Activated naive CD8-positive, alpha-beta T cell (primary cell): Measurements from ENCODE around the gene UQCRHL.

Experiments used
- H3K27ac Mint-ChIP-seq: one replicate; pipeline ENCODE4 v1.8.0; 2021; ENCODE audit warnings: mixed read lengths
- H3K27me3 Mint-ChIP-seq: one replicate; pipeline ENCODE4 v1.8.0; 2021; ENCODE audit warnings: mixed read lengths
- H3K36me3 Mint-ChIP-seq: one replicate; pipeline ENCODE4 v1.8.0; 2021; ENCODE audit warnings: mixed read lengths
- H3K4me1 Mint-ChIP-seq: one replicate; pipeline ENCODE4 v1.8.0; 2021; ENCODE audit warnings: low read depth, mixed read lengths
- H3K4me3 Mint-ChIP-seq: one replicate; pipeline ENCODE4 v1.8.0; 2021; ENCODE audit warnings: mild to moderate bottlenecking, mixed read lengths
- H3K9me3 Mint-ChIP-seq: one replicate; pipeline ENCODE4 v1.8.0; 2021; ENCODE audit warnings: low read depth, mixed read lengths

Gene UQCRHL

DNA sequence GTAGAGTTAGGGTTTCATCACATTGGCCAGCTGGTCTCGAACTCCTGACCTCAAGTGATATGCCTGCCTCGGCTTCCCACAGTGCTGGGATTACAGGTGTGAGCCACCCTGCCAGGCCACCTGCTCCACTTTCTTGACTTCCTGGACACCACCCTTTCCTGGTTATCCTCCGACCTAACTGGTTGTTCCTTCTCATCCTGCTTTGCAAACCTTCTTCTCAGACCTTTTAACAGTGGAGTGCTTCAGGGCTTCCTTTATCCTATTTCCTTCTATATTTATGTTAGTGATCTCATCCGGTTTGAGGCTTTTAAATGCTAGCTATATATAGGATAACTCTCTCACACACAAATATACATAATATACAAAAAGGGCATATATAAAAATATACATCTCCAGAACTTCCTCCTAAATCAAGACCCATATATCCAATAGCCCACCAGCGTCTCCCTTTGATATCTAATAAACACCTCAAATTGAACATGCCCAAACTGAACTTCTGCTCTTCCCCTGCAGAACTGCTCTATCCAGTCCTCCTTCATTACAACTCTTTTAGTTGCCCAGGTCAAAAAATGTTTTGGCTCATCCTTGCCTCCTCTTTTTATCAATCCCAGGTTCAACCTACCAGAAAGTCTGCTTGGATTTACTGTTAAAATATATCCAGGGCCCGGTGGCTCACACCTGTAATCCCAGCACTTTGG is 19.5 kb upstream of the UQCRHL start:
- peaks cover 11% of the 10 kb centered on the region for H3K4me1 Mint-ChIP-seq
- peaks cover 5% of the 10 kb centered on the region for H3K36me3 Mint-ChIP-seq
- H3K4me3 Mint-ChIP-seq: no peak overlapping the region
- H3K27ac Mint-ChIP-seq: no peak overlapping the region
- H3K9me3 Mint-ChIP-seq: no peaks in the 10 kb centered on the region
- no peaks in the 10 kb centered on the region for H3K27me3 Mint-ChIP-seq

GRCh38 chr1:15825800-15826199 is 18.4 kb upstream of the UQCRHL start:
- Mint-ChIP-seq H3K4me1 (peaks cover 7% of the 10 kb centered on the region), H3K4me3 (no peak overlapping the region), H3K27ac (no peak overlapping the region), H3K36me3 (peaks cover 2% of the 10 kb centered on the region), H3K9me3 (no peaks in the 10 kb centered on the region), H3K27me3 (no peaks in the 10 kb centered on the region)

DNA sequence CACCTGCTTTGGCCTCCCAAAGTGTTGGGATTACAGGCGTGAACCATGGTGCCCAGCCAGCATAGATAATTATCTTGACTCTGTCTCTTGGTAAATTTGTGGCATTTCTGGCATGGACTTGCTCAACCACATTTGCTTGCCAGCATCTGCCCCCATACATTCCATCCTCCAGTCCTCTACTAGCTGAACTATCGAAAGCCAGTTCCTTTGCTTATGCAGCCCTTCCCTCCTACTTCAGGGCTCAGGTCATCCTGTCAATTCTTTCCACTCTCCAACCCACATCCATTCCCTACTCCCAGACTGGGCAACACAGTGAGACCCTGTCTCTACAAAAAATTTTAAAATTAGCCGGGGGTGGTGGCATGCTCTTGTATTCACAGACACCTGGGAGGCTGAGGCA is 13.0 kb upstream of the UQCRHL start:
- Mint-ChIP-seq H3K4me3 (no peak overlapping the region), H3K9me3 (no peaks in the 10 kb centered on the region), H3K4me1 (peaks cover 6% of the 10 kb centered on the region), H3K27ac (no peak overlapping the region), H3K36me3 (peaks cover 2% of the 10 kb centered on the region), H3K27me3 (no peaks in the 10 kb centered on the region)

DNA sequence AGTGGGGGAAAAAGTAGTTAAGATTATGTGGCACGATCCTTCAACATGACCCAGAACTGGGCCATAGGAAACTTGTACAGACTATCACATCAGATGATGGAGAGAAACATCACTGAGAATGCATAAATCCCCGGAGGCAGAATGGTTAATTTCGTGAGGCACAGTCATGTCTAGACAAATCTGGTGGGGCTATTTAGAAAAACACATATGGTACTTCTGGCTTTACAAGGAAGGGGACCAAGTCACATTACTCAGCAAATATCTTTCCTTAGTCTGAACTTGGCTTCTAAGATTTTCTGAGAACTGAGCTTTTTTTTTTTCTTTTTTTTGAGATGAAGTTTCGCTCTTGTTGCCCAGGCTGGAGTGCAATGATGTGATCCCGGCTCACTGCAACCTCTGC is 9.2 kb upstream of the UQCRHL start:
- no peaks in the 10 kb centered on the region for H3K27me3 Mint-ChIP-seq
- H3K9me3 Mint-ChIP-seq: no peaks in the 10 kb centered on the region

GRCh38 chr1:15810073-15810472 is 2.6 kb upstream of the UQCRHL start:
- Mint-ChIP-seq H3K27me3 (no peaks in the 10 kb centered on the region), H3K36me3 (no peaks in the 10 kb centered on the region), H3K4me1 (no peaks in the 10 kb centered on the region), H3K27ac (no peak overlapping the region), H3K9me3 (no peaks in the 10 kb centered on the region), H3K4me3 (no peak overlapping the region)

More for the DNA sequence above, 9.2 kb upstream of the UQCRHL start:
- H3K4me1 Mint-ChIP-seq: peaks cover 7% of the 10 kb centered on the region
- H3K4me3 Mint-ChIP-seq: no peak overlapping the region
- H3K27ac Mint-ChIP-seq: no peak overlapping the region
- H3K36me3 Mint-ChIP-seq: no peaks in the 10 kb centered on the region

- no peaks in the 10 kb centered on the region for H3K36me3 Mint-ChIP-seq
- H3K4me1 Mint-ChIP-seq: no peaks in the 10 kb centered on the region
- H3K27ac Mint-ChIP-seq: no peak overlapping the region
- no peaks in the 10 kb centered on the region for H3K9me3 Mint-ChIP-seq
- H3K4me3 Mint-ChIP-seq: no peak overlapping the region
- H3K27me3 Mint-ChIP-seq: no peaks in the 10 kb centered on the region
These were observed 1.5 kb upstream of the UQCRHL start for GRCh38 chr1:15808955-15809354.

DNA sequence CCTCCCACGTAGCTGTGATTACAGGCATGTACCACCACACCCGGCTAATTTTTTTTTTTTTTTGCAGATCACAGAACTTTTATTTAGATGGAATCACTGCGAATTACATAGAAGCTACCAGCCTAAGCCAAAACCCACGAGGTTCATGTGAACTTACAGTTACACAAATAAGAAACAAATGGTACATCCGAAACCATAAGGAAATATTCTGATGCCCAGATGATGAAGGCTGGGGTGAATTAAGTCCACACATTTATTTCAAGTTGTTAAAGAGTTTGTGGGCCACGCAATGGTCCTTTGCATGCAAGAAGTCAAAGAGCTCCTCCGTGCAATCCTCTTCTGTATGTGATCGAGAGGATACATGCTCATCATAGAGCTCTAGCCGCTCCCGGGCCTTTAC is 328 bp downstream of the UQCRHL start:
- H3K27ac Mint-ChIP-seq: no peak overlapping the region
- H3K4me3 Mint-ChIP-seq: no peak overlapping the region
- H3K9me3 Mint-ChIP-seq: no peaks in the 10 kb centered on the region
- no peaks in the 10 kb centered on the region for H3K36me3 Mint-ChIP-seq
- no peaks in the 10 kb centered on the region for H3K4me1 Mint-ChIP-seq
- H3K27me3 Mint-ChIP-seq: peaks cover 2% of the 10 kb centered on the region

- Mint-ChIP-seq H3K4me3 (no peak overlapping the region), H3K4me1 (no peaks in the 10 kb centered on the region), H3K27me3 (peaks cover 2% of the 10 kb centered on the region), H3K36me3 (no peaks in the 10 kb centered on the region), H3K9me3 (no peaks in the 10 kb centered on the region), H3K27ac (no peak overlapping the region)
These were observed 3.4 kb downstream of the UQCRHL start for GRCh38 chr1:15804060-15804459.

DNA sequence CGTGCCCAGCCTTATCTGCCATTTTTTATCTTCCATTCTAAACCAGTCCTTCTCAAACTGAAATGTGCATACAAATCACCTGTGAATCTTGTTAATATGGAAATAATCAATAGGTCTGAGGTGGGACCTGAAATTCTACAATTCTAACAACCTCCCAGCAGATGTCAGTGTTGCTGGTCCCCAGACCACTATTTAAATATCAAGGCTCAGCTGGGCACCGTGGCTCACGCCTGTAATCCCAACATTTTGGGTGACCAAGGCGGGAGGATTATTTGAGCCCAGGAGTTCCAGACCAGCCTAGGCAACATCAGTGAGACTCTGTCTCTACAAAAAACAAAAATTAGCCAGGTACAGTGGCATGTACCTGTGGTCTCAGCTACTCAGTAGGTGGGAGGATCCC is 4.1 kb downstream of the UQCRHL start:
- no peak overlapping the region for H3K4me3 Mint-ChIP-seq
- no peaks in the 10 kb centered on the region for H3K4me1 Mint-ChIP-seq
- no peaks in the 10 kb centered on the region for H3K36me3 Mint-ChIP-seq
- H3K9me3 Mint-ChIP-seq: no peaks in the 10 kb centered on the region
- H3K27ac Mint-ChIP-seq: no peak overlapping the region
- H3K27me3 Mint-ChIP-seq: peaks cover 2% of the 10 kb centered on the region

DNA sequence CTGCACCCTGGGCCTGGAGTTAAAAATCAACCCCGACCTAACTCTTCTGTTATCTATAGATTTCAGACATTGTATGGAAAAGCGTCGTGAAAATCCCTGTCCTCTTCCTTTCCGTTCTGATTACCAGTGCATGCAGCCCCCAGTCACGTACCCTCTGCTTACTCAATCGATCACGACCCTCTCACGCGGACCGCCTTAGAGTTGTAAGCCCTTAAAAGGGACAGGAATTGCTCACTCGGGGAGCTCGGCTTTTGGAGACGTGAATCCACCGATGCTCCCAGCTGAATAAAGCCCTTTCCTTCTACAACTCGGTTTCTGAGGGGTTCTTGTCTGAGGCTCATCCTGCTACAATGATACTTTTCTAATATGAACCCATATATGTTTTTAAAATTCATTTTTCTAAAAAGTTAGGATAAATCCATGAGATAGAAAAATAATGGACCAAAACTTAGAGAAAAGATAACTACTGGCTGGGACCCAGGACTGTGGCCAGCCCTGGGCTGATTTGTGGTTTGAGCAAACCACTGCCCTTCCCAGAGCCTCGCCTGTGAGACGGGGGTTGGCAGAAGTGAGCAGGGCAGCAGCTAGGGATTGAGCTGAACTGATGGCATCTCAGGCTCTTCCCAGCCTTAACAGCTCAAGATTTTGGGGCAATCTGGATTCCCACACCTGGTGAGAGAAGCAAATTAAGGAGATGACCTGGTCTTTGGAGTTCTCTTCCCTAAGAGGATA is 5.0 kb downstream of the UQCRHL start:
- Mint-ChIP-seq H3K4me1 (no peaks in the 10 kb centered on the region), H3K27ac (no peak overlapping the region), H3K27me3 (peaks cover 2% of the 10 kb centered on the region), H3K36me3 (no peaks in the 10 kb centered on the region), H3K9me3 (no peaks in the 10 kb centered on the region), H3K4me3 (no peak overlapping the region)

DNA sequence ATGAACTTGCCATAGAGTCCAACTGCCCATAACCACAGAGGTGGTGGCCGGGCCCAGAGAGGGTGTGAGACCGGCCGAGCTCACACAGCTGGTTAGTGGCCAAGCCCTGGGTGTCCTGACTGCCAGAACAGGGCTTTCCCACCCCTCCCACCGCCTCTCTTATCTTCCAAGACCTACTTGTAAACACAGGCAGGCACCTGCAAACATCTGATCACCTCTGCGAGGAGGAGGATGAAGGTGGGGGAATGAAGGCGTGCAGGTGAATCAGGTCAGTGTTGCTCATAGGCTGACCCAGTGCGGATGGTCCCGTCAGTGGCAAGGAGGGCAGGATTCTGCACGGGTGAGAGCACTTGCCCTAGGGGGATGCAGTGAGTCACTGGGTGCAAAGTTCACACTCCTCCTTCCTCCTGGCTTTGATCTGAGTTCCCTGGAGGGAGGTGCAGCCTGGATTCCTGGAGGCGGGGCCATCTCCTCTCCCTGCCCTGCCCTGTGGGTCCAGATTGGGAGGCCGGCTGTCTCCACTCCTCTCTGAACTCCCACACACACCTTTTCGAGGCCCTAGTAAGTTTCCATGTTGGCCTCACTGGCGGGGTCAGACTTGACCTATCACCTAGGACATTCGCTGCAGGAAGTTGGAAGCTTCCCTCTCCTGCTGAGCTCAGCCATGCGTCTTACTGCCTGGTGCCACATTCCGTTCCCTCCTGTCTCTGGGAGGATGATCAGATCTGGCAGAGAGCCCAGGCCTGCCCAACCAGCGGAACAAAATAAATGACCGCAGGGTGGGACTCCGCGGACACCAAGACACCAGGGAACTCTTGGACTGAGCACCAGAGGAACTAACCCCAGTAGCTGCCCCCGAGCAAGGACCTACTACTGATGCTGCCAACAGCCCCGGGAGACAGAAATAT is 7.3 kb downstream of the UQCRHL start:
- no peak overlapping the region for H3K4me3 Mint-ChIP-seq
- H3K27ac Mint-ChIP-seq: no peak overlapping the region

GRCh38 chr1:15799004-15799867 is 8.2 kb downstream of the UQCRHL start:
- Mint-ChIP-seq H3K27ac (no peak overlapping the region), H3K4me1 (no peaks in the 10 kb centered on the region), H3K4me3 (no peak overlapping the region), H3K36me3 (no peaks in the 10 kb centered on the region), H3K9me3 (no peaks in the 10 kb centered on the region), H3K27me3 (peaks cover 2% of the 10 kb centered on the region)

More for the DNA sequence above, 7.3 kb downstream of the UQCRHL start:
- Mint-ChIP-seq H3K27me3 (peaks cover 2% of the 10 kb centered on the region), H3K36me3 (no peaks in the 10 kb centered on the region), H3K9me3 (no peaks in the 10 kb centered on the region), H3K4me1 (no peaks in the 10 kb centered on the region)

DNA sequence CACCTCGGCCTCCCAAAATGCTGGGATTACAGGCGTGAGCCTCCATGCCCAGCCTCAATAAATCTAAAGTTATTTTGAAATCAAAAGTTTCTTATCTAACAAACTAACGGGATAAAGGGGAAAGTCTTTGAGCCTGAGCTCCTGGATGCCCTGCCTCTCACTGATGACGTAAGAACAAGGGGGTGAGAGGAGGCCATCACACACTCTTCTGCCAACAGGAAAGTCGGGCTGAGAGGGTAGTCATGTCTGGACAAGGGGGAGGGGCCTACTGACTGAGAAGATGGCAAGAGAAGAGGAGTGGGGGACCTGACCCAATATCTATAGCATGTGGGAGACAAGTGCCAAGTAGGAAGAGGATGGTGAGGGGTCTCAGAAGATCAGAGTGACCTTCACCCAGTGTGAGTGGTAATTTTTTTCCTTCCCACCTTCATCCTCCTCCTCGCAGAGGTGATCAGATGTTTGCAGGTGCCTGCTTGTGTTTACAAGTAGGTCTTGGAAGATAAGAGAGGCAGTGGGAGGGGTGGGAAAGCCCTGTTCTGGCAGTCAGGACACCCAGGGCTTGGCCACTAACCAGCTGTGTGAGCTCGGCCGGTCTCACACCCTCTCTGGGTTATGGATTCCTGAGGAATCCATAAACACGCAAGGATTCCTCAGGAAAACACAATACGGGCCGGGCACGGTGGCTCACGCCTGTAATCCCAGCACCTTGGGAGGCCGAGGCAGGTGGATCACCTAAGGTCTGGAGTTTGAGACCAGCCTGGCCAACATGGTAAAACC is 9.6 kb downstream of the UQCRHL start:
- H3K27me3 Mint-ChIP-seq: no peaks in the 10 kb centered on the region
- no peak overlapping the region for H3K27ac Mint-ChIP-seq
- no peaks in the 10 kb centered on the region for H3K4me1 Mint-ChIP-seq
- no peak overlapping the region for H3K4me3 Mint-ChIP-seq
- no peaks in the 10 kb centered on the region for H3K36me3 Mint-ChIP-seq
- H3K9me3 Mint-ChIP-seq: no peaks in the 10 kb centered on the region

- Mint-ChIP-seq H3K27me3 (no peaks in the 10 kb centered on the region), H3K4me3 (no peak overlapping the region), H3K36me3 (no peaks in the 10 kb centered on the region), H3K9me3 (no peaks in the 10 kb centered on the region), H3K27ac (no peak overlapping the region), H3K4me1 (peaks cover 2% of the 10 kb centered on the region)
These were observed 11.4 kb downstream of the UQCRHL start for GRCh38 chr1:15796086-15796462.
